Stimulated activated memory B cell treated with anti-CD40 and anti-IgM and Interleukin-4, amounts not matched to agents 10 μg/mL and 1 μg/mL and 100 μg/mL, for 72 hours (primary cell): ENCODE data around the gene SLC7A1.
A peak's percentile ranks its signal among the peaks of the same experiment; 100 is the strongest.

Source experiments
- ATAC-seq: fragments of 150-1000 bp; cut with Tn5 transposase; 2 replicates; pipeline ENCODE4 v1.10.0; 2021
- H3K27ac Mint-ChIP-seq: one replicate; pipeline ENCODE4 v1.8.0; 2022; ENCODE audit warnings: mild to moderate bottlenecking, mixed read lengths
- H3K27me3 Mint-ChIP-seq: one replicate; pipeline ENCODE4 v1.8.0; 2022; ENCODE audit warnings: mixed read lengths
- H3K36me3 Mint-ChIP-seq: one replicate; pipeline ENCODE4 v1.8.0; 2022; ENCODE audit warnings: mixed read lengths
- H3K4me1 Mint-ChIP-seq: one replicate; pipeline ENCODE4 v1.8.0; 2022; ENCODE audit warnings: mixed read lengths
- H3K4me3 Mint-ChIP-seq: one replicate; pipeline ENCODE4 v1.8.0; 2022; ENCODE audit warnings: mild to moderate bottlenecking, moderate library complexity, mixed read lengths
- H3K9me3 Mint-ChIP-seq: one replicate; pipeline ENCODE4 v1.8.0; 2022; ENCODE audit warnings: mixed read lengths

The SLC7A1 gene

DNA sequence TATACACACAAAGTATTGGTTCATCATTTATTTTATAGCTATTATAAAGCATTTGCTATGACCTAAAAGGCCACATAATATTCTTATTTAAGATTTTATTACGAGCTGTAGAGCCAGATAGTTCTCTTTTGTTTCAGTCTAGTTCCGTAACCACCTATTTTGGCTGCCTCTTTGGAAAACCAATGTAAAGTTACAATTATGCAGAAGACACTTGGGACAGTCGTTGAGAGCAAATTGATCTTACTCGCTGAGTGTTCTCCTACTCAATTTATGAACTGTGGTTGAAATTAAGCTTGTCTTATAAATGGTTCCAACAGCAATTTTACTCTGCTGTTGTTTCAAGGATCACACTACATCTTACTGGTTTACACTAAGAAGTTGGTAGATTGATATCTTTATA is 122.3 kb downstream of the SLC7A1 start:
- no peak overlapping the region for H3K4me3 Mint-ChIP-seq
- no peaks in the 10 kb centered on the region for H3K36me3 Mint-ChIP-seq
- H3K4me1 Mint-ChIP-seq = peaks cover 10% of the 10 kb centered on the region
- no peaks in the 10 kb centered on the region for H3K9me3 Mint-ChIP-seq
- H3K27ac Mint-ChIP-seq = no peak overlapping the region
- no peak for ATAC-seq
- H3K27me3 Mint-ChIP-seq = no peaks in the 10 kb centered on the region

DNA sequence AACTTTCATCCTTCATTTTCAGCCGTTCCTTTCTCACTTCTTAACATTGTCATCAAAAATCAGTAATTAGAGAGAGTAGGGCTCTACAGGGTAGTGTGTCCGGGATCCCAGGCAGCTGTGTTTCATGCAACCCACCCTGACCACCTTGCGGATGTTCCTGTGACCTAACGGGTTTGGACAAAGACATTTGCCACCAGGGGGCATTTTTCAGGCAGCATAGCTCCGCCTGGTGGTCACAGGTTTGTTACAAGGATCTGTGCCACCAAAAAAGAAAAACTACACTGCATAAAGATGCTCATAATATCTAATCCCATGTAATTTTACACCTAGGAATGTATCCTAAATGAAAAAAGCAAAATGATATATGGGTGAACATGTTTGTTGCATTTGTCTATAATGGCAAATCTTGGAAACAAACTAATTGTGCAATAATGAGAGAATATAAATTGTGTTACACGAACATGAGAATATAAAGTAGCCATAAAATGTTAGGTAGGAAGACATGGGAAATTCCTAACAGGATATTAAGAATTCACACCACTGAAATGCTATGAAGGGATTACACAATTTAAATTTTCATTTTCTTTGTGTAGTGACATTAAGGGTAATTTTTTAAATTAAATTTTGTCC is 123.0 kb downstream of the SLC7A1 start:
- H3K27me3 Mint-ChIP-seq = no peaks in the 10 kb centered on the region
- H3K27ac Mint-ChIP-seq = no peak overlapping the region
- peak; percentile 63 for ATAC-seq
- H3K36me3 Mint-ChIP-seq = no peaks in the 10 kb centered on the region
- no peaks in the 10 kb centered on the region for H3K9me3 Mint-ChIP-seq
- H3K4me3 Mint-ChIP-seq = no peak overlapping the region
- peaks cover 10% of the 10 kb centered on the region for H3K4me1 Mint-ChIP-seq

DNA sequence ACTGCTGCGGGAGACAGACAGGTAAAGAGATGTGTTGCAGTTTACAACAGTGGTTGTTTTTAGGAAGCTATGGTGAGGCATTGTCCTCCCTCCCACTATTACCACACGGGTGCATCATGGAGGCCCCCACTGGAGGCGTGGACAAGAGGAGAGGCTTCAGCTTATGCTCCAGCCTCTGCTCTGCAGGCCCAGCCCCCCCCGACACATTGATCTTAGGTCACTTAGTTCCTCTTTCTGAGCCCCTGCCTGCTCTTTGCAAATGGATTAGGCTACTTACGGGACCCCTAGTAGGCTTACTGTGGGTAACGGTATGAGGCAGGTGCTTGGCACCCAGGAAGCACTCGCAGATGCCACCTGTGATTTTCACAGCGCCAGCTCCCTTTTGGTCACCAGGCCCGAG is 123.9 kb downstream of the SLC7A1 start:
- Mint-ChIP-seq H3K4me1 (peaks cover 10% of the 10 kb centered on the region), H3K27me3 (no peaks in the 10 kb centered on the region), H3K9me3 (no peaks in the 10 kb centered on the region), H3K36me3 (no peaks in the 10 kb centered on the region), H3K4me3 (no peak overlapping the region), H3K27ac (no peak overlapping the region)
- peak; percentile 55 for ATAC-seq

DNA sequence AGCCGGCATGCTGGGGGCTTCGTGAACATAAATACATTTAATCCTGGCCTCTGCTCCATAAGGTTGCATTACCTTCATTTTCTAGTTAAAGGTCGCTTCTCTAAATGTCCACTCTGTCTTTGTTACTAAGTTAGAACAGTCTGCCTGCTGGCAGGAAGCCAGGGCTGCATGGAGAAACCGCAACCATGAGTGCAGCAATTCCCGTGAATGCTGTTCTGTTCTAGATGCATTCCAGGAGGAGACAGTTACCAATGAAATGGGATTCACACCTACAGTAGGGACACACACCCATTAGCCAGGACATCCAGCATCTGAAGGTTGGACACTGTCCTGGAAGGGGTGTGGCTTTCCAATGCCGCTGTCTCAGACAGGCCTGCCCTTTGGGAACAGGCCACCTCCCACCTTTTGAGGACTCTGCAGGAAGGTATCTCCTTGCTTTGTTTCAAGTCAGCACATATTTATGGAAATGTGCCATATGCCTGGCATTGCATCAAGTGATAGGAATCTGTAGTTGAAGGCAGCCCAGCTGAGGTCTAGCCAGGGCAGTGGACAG is 129.7 kb downstream of the SLC7A1 start:
- Mint-ChIP-seq H3K4me3 (no peak overlapping the region), H3K27me3 (peaks cover 2% of the 10 kb centered on the region), H3K4me1 (no peaks in the 10 kb centered on the region), H3K9me3 (no peaks in the 10 kb centered on the region), H3K27ac (no peak overlapping the region), H3K36me3 (no peaks in the 10 kb centered on the region)
- no peak for ATAC-seq

DNA sequence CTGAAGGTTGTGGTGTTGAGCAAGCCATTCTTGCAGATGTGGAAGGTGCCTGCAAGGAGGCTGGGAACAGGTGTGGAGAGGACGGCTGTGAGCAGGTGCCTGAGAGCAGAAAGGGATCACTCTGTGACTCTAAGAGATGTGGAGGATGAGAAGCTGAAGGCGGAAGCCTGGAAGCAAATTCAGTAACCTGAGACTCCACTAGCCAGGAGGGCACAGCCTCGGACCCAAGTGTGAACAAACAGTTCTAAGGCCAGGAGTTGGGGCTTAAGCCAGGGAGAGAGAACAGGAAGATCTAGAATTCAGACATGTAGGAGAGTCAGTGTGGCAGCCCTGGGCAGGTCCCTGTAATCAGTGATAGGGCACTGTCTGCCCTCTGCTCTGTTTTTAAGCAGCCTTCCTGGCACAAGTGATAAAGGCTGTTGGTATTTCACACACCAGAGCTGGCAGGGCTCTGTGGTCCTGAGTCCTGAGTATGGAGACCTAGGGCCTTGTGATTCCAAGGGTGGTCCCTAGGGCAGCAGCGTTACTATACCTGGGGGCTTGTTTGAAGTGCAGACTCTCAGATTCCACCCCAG is 131.3 kb downstream of the SLC7A1 start:
- Mint-ChIP-seq H3K4me3 (no peak overlapping the region), H3K27me3 (peaks cover 16% of the 10 kb centered on the region)
- no peak for ATAC-seq

DNA sequence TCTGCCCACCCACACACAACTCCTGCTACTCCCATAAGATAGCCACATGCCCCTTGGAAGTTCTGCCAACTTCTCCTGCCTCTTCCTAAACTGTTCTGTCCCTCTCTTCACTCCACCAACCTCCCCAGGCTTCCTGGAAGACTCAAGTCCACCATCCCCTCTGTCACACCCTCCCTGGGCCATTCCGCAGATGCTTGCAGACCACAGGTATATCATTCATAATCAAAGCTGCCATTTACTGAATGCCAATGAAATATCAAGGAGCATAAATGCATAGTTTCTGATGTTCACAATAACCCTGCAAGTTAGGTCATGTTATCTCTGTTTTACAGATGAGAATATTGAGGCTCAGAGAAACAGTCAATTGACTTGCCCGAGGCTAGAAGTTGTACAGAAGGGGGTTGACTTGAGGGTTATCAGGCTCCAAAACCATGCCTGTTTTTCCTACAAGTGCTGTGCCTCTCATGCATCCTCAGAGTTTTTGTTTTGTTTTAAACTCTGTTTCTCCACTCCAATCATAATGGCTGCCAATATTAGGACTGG is 135.6 kb downstream of the SLC7A1 start:
- Mint-ChIP-seq H3K36me3 (no peaks in the 10 kb centered on the region), H3K4me1 (peaks cover 4% of the 10 kb centered on the region), H3K27ac (no peak overlapping the region), H3K9me3 (no peaks in the 10 kb centered on the region), H3K27me3 (peaks cover 16% of the 10 kb centered on the region), H3K4me3 (no peak overlapping the region)
- no peak for ATAC-seq

More for the DNA sequence above, 131.3 kb downstream of the SLC7A1 start:
- no peaks in the 10 kb centered on the region for H3K4me1 Mint-ChIP-seq
- H3K9me3 Mint-ChIP-seq = no peaks in the 10 kb centered on the region
- H3K27ac Mint-ChIP-seq = no peak overlapping the region
- no peaks in the 10 kb centered on the region for H3K36me3 Mint-ChIP-seq
